HG02798 (cell line): ENCODE measurements around the gene PHEX.
"Not testable (repeated sequence)": the region's sequence is repeated elsewhere in the genome, so short reads cannot be mapped to it uniquely, and the experiment has no call there.

Experiments used
- ATAC-seq: cut with Tn5 transposase; IDR thresholded peaks from one replicate; pipeline ENCODE4 v1.9.1; 2021; ENCODE audit warnings: mild to moderate bottlenecking; ENCODE audit not compliant: unreplicated experiment, poor library complexity

Gene PHEX

GRCh38 chrX:22202251-22202650 is 170.1 kb downstream of the PHEX start:
- ATAC-seq, result no peak

- no peak for ATAC-seq
Observed at GRCh38 chrX:22203186-22203585, 171.1 kb downstream of the PHEX start.

GRCh38 chrX:22206781-22207180 is 174.7 kb downstream of the PHEX start:
- ATAC-seq, result no peak

- no peak for ATAC-seq
Observed at GRCh38 chrX:22220941-22221340, 188.8 kb downstream of the PHEX start.

- ATAC-seq, result no peak
Observed at GRCh38 chrX:22234380-22234779, 202.3 kb downstream of the PHEX start.

GRCh38 chrX:22237479-22237878 is 205.4 kb downstream of the PHEX start:
- no peak for ATAC-seq

GRCh38 chrX:22246620-22247019 is 214.5 kb downstream of the PHEX start:
- no peak for ATAC-seq

- ATAC-seq, result no peak
Observed at GRCh38 chrX:22247169-22247568, 215.0 kb downstream of the PHEX start.

- ATAC-seq, result no peak
Observed at GRCh38 chrX:22248401-22248800, 216.3 kb downstream of the PHEX start.

- ATAC-seq, result no peak
Observed at GRCh38 chrX:22249371-22249770, 217.2 kb downstream of the PHEX start.

- no peak for ATAC-seq
Observed at GRCh38 chrX:22268706-22269105, 236.6 kb downstream of the PHEX start.

- no peak for ATAC-seq
Observed at GRCh38 chrX:22272613-22273012, 240.5 kb downstream of the PHEX start, which contains the start of gene CBLL2. Gene CBLL2, plus strand, starts transcription at chrX:22272913. Its CDS starts 79 bp downstream, at chrX:22272992.

- no peak for ATAC-seq
Observed at GRCh38 chrX:22273714-22274317, 241.7 kb downstream of the PHEX start.

- no peak for ATAC-seq
Observed at GRCh38 chrX:22276781-22277180, 244.7 kb downstream of the PHEX start.

GRCh38 chrX:22278375-22278774 is 246.2 kb downstream of the PHEX start:
- ATAC-seq, result no peak

- not testable (repeated sequence) for ATAC-seq
Observed at GRCh38 chrX:22289209-22289608, 257.1 kb downstream of the PHEX start.

GRCh38 chrX:22296871-22297270 is 264.7 kb downstream of the PHEX start:
- ATAC-seq, result no peak

GRCh38 chrX:22300130-22300529 is 268.0 kb downstream of the PHEX start:
- ATAC-seq, result no peak
